ENCODE results near the gene WNT7A. TPM values are rescaled to one million over a fixed set of nuclear protein-coding genes. Genes with fewer than 3 reads are reported as not detected.

WNT7A gene
- total and polyA plus RNA-seq, 4 donors, result not detected

DNA sequence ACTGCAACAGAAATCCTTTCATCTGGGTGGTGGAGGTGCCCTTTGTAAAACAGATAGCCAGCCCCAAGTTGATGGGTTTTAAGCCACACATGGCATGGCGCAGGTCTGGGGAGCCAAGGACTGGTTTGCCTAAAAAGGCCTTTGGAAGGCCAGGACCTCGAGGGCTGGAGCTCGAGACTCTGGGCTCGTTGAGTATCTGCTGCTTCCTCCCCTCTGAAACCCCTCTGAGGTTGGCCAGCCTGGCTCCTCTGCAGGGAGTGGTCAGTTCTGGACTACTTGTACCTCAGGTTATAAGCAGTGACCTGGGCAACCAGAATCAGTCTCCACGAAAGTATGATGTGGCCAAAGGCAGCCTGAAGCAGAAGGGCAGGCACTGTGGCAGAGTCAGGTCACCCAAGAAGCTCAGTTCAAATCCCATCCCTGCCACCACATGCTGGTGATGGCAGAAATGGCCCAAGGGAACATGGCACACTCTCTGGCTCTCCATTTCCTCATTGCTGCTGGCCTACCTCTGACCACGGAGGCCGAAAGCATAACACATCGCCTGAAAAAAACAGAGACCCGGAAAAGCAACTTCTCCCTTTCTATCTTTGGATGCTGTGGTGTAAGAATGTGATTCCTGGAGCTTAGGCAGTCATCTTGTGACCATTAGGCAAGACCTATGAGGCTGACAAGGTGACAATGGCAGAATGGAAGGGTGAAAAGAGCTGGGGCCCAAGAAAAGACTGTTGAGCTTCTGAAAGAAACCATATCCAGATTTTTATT is 51.2 kb downstream of the WNT7A start:
- no peak overlapping the region for H3K4me3 ChIP-seq (ENCODE audit: low read depth in 1 of 3, low read length in 3 of 3)
- no peak for DNase-seq (ENCODE audit: low spot score)
- no peak for TF ChIP-seq HNF4G (IDR thresholded peaks at IDR 0.05)
- no peaks in the 10 kb centered on the region for H3K36me3 ChIP-seq (ENCODE audit: control insufficient read depth in 4 of 4, insufficient read depth in 3 of 4, low read depth in 1 of 4, low read length in 3 of 4)
- no peak overlapping the region for H3K9ac ChIP-seq (ENCODE audit: low read depth in 1 of 2, low read length in 2 of 2)
- H3K27ac ChIP-seq (ENCODE audit: low read depth in 1 of 2, low read length in 2 of 2), result no peak overlapping the region
- H3K4me1 ChIP-seq (ENCODE audit: control insufficient read depth in 4 of 4, insufficient read depth in 4 of 4, low read length in 3 of 4), result no peaks in the 10 kb centered on the region
- 85% methylated on average over 9 of the region's 9 CpGs for WGBS
- peaks cover 0 to 4% (median 0%) of the 10 kb centered on the region in 4 donors for H3K27me3 ChIP-seq (ENCODE audit: control insufficient read depth in 4 of 4, insufficient read depth in 4 of 4, low read length in 3 of 4)
- H3K9me3 ChIP-seq (ENCODE audit: control insufficient read depth in 4 of 4, low read length in 3 of 4), result no peaks in the 10 kb centered on the region

DNA sequence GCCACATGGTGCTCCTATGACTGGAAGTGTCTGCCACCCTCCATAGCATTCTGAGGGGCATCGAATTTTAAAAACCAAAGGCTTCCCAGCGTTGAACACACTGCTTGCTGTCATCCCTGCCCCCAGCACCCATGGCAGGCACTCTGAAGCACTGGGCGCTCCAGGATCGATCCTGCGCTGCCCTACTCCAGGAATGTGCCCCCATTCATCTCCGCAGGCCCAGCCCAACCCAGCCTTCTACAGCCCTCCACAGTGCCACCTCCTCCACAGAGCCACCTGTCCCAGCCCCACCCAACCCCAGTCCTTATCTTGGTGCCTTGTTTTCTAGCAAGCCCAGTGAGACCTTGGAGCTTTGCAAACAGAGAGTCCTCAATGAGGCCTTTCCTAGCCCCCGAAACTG is 52.2 kb downstream of the WNT7A start:
- no peak overlapping the region for H3K4me3 ChIP-seq (ENCODE audit: low read depth in 1 of 3, low read length in 3 of 3)
- no peaks in the 10 kb centered on the region for H3K4me1 ChIP-seq (ENCODE audit: control insufficient read depth in 4 of 4, insufficient read depth in 4 of 4, low read length in 3 of 4)
- peaks cover 0 to 4% (median 0%) of the 10 kb centered on the region in 4 donors for H3K27me3 ChIP-seq (ENCODE audit: control insufficient read depth in 4 of 4, insufficient read depth in 4 of 4, low read length in 3 of 4)
- DNase-seq (ENCODE audit: low spot score), result no peak
- no peaks in the 10 kb centered on the region for H3K9me3 ChIP-seq (ENCODE audit: control insufficient read depth in 4 of 4, low read length in 3 of 4)
- no peaks in the 10 kb centered on the region for H3K36me3 ChIP-seq (ENCODE audit: control insufficient read depth in 4 of 4, insufficient read depth in 3 of 4, low read depth in 1 of 4, low read length in 3 of 4)
- no peak overlapping the region for H3K9ac ChIP-seq (ENCODE audit: low read depth in 1 of 2, low read length in 2 of 2)
- 85% methylated on average over 7 of the region's 7 CpGs for WGBS
- no peak for TF ChIP-seq RAD21 (IDR thresholded peaks at IDR 0.05)
- no peak for TF ChIP-seq SP1 (IDR thresholded peaks at IDR 0.05)
- no peak overlapping the region for H3K27ac ChIP-seq (ENCODE audit: low read depth in 1 of 2, low read length in 2 of 2)

- no peak for DNase-seq (ENCODE audit: low spot score)
- no peak overlapping the region for H3K4me3 ChIP-seq (ENCODE audit: low read depth in 1 of 3, low read length in 3 of 3)
- H3K9ac ChIP-seq (ENCODE audit: low read depth in 1 of 2, low read length in 2 of 2), result no peak overlapping the region
- peaks cover 0 to 1% (median 0%) of the 10 kb centered on the region in 4 donors for H3K9me3 ChIP-seq (ENCODE audit: control insufficient read depth in 4 of 4, low read length in 3 of 4)
- H3K27ac ChIP-seq (ENCODE audit: low read depth in 1 of 2, low read length in 2 of 2), result no peak overlapping the region
- no peaks in the 10 kb centered on the region for H3K36me3 ChIP-seq (ENCODE audit: control insufficient read depth in 4 of 4, insufficient read depth in 3 of 4, low read depth in 1 of 4, low read length in 3 of 4)
- H3K27me3 ChIP-seq (ENCODE audit: control insufficient read depth in 4 of 4, insufficient read depth in 4 of 4, low read length in 3 of 4), result peaks cover 0 to 4% (median 0%) of the 10 kb centered on the region in 4 donors
- TF ChIP-seq NR2F2 (IDR thresholded peaks at IDR 0.05) (no peak), JUND (IDR thresholded peaks at IDR 0.05) (no peak), MAX (IDR thresholded peaks at IDR 0.05) (no peak), FOXA1 (IDR thresholded peaks at IDR 0.05) (no peak), RAD21 (IDR thresholded peaks at IDR 0.05) (no peak), FOXA2 (IDR thresholded peaks at IDR 0.05) (no peak), GABPA (IDR thresholded peaks at IDR 0.05 in 1 of 2, conservative IDR thresholded peaks at IDR 0.05 in 1 of 2) (no peak), SP1 (IDR thresholded peaks at IDR 0.05) (no peak), ATF3 (IDR thresholded peaks at IDR 0.05) (no peak), HNF4A (conservative IDR thresholded peaks at IDR 0.05) (no peak), RXRA (IDR thresholded peaks at IDR 0.05) (no peak), REST (IDR thresholded peaks at IDR 0.05) (no peak), TAF1 (conservative IDR thresholded peaks at IDR 0.05) (no peak), YY1 (IDR thresholded peaks at IDR 0.05) (no peak), ZBTB33 (IDR thresholded peaks at IDR 0.05) (no peak), EGR1 (IDR thresholded peaks at IDR 0.05; ENCODE audit: low read depth in 2 of 2) (no peak)
- TF ChIP-seq, protein P1, sequence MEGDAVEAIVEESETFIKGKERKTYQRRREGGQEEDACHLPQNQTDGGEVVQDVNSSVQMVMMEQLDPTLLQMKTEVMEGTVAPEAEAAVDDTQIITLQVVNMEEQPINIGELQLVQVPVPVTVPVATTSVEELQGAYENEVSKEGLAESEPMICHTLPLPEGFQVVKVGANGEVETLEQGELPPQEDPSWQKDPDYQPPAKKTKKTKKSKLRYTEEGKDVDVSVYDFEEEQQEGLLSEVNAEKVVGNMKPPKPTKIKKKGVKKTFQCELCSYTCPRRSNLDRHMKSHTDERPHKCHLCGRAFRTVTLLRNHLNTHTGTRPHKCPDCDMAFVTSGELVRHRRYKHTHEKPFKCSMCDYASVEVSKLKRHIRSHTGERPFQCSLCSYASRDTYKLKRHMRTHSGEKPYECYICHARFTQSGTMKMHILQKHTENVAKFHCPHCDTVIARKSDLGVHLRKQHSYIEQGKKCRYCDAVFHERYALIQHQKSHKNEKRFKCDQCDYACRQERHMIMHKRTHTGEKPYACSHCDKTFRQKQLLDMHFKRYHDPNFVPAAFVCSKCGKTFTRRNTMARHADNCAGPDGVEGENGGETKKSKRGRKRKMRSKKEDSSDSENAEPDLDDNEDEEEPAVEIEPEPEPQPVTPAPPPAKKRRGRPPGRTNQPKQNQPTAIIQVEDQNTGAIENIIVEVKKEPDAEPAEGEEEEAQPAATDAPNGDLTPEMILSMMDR (IDR thresholded peaks at IDR 0.05; ENCODE audit: low read depth, low read length, missing input control), result no peak
- WGBS, result 65% methylated on average over 3 of the region's 3 CpGs
- H3K4me1 ChIP-seq (ENCODE audit: control insufficient read depth in 4 of 4, insufficient read depth in 4 of 4, low read length in 3 of 4), result no peaks in the 10 kb centered on the region
Observed at GRCh38 chr3:13827256-13827655, 52.6 kb downstream of the WNT7A start.

Data from liver (tissue), 9 donors.